Measurements from ENCODE around the gene EID3.
"Not testable (repeated sequence)": the region's sequence is repeated elsewhere in the genome, so short reads cannot be mapped to it uniquely, and the experiment has no call there.

The EID3 gene

DNA sequence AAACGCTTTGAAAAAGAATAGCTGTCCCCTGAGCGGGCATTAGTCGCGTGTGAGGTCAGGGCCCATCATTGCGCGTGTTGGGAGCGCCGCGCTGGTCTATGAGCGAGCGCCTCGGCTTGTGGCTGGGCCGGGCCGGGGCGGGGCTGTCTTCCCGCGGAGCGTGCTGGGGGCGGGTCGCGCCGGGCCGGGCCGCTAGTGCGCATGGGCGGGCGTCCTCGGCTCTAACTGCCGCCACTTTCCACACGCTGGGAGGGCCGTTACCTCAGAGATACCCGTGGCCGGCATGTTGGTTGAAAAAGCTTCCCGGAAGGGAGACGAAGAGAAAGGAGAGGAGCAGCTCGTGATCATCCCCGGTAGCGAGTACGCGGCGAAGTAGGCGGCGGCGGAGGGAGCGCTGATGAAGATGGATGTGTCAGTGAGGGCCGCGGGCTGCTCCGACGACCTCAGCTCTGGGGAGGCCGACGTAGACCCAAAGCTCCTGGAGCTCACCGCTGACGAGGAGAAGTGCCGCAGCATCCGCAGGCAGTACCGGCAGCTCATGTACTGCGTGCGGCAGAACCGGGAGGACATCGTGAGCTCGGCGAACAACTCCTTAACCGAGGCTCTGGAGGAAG lies at the start of gene EID3:
TSS of gene EID3 (plus strand) at position 202 of the 614 bp plus-strand sequence. CDS start at position 398, 196 bp downstream.
- peak; percentile 87 for DNase-seq

DNA sequence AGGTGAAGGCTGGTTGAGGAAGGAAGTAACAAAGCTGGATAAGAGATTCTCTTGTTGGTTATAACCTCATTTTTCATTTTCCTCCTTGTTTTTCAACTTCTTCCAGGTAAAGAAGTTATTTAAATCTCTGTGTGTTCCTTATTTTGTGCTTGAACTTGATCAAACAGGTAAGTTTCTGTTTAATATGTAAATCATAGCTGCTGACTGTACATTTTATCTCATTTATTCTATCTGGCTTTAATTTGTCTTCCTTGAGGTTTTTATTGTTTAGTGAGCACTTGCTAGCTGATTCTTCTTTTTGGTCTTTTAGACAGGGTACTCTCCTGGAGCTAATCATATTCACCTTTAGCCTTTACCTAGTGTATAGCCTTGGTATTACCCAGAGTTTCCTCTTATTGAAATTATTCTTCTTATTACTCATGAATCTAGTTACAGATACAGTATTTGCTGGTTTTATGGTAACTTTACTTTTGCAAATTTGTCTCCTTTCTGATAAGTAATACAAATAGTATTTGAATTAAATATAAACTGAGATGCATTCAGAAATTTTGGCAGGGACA lies 45.5 kb upstream of the EID3 start:
- DNase-seq, result no peak

DNA sequence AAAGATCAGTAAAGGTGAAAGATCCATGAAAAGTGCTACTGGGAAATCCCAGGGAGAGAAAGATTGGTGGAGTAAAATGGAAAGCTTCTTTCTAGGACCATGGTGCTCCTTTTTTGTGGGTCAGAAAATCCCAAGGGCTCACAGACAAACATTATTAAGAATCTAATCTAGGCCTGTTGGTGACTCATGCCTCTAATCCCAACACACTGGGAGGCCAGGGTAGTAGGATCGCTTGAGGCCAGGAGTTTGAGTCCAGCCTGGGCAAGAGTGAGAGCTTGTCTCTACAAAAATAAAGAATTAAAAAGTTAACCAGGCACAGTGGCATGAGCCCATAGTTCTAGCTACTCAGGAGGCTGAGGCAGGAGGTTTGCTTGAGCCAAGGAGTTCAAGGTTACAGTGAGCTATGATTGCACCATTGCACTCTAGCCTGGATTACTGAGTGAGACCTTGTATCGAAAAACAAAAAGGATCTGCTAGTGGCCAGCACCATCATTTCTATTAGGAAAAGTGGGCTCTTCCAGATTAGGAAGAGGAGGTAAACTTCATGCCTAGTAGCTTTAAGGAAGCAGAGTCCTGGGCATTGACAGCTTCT lies 45.0 kb upstream of the EID3 start:
- DNase-seq, result no peak

DNA sequence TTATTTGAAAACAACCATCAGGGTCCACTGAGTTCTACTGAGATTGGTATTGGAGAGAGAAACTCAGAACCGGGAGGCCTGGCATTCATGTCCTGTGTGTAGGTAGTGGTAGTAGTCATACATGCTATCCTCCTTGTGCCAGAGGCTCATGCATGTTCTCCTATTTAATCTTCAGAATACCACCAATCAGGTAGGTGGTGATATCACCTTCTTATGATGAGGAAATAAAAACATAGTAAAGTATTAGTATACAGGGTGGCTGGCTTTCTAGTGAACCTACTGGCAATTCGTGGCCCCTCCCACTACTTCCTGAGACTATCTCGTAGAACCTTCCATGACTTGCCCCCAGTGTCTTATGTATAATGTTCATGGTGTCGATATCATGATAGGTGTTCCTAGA lies 40.5 kb upstream of the EID3 start:
- DNase-seq, result no peak

DNA sequence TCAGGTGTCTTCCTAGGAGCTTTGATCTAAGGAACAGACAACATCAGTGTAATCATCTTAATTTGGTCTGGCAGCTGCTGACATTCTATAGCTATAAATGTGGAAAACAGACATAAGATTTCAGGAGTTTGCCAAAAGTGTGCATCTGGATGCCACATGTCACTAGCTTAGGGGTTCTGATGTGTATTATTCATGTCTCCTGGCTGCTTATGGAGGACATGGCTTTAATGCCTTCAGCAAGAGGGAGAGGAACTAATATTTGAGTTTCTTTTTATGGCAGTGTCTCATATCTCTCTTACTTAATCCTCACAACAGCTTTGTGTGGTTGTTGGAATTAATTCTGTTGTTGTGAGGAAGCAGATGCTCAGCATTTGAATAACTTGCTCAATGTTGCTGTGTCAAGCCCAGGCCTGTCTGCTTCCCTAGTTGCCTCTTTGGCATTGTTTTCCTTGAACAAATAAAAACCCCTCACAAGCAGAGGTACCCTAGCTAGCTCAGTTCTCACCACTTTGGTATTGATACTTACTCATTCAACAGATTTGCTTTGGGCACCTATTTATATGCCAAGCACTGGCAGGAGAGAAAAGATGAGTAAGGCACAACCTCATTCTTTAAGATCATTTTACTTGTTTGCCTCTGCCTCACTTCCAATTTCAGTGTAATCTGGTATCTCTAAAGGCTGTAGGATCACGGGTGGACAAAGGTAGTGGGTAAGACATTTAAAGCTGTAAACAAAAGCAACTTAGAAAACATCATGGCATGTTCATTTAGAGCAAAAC lies 39.8 kb upstream of the EID3 start:
- no peak for DNase-seq

DNA sequence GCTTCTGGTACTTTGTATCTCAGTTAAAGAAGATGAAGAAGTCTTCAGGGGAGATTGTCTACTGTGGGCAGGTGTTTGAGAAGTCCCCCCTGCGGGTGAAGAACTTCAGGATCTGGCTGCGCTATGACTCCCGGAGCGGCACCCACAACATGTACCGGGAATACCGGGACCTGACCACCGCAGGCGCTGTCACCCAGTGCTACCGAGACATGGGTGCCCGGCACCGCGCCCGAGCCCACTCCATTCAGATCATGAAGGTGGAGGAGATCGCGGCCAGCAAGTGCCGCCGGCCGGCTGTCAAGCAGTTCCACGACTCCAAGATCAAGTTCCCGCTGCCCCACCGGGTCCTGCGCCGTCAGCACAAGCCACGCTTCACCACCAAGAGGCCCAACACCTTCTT lies 38.1 kb upstream of the EID3 start:
- not testable (repeated sequence) for DNase-seq

DNA sequence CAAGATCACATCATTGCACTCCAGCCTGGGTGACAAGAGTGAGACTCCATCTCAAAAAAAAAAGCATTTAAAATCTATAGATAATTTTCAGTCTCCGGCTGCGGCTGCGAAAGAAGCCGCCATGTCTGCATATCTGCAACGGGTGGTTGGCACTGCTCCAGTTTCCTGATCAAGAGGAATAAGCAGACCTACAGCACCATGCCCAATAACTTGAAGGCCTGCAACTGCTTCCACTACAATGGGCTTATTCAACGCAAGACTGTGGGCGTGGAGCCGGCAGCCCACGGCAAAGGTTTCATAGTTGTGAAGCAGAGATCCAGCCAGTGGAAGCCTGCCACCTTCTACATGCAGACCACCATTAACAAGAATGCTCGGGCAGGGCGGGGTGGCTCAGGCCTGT lies 30.6 kb upstream of the EID3 start:
- no peak for DNase-seq

DNA sequence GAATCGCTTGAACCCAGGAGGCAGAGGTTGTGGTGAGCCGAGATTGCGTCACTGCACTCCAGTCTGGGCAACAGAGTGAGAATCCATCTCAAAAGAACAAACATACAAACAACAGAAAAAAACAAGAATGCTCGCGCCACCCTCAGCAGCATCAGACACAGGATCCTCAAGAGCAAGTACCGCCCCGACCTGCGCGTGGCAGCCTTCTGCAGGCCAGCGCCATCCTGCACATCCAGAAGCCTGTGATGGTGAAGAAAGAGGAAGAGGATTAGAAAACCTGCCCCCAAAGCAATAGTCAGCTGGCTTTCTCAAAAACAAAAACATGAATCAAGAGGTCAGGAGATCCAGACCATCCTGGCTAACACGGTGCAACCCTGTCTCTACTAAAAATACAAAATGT lies 30.0 kb upstream of the EID3 start:
- DNase-seq, result no peak

DNA sequence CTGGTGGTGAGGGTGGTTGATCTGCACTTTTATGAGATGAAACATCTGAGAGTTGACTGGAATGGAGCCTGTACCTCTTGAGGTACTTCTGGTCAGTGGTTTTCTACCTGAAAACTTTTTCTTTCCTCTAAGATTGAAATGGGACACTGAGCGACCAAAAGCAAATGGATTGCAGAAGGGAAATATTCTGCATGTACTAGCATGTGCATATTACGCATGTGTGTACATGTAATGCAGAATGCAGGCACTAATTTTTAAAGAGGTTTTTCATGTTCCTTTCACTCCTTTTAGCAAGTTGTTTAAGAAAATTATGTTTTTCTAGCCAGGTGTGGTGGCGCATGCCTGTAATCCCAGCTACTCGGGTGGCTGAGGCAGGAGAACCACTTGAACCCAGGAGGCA lies 28.7 kb upstream of the EID3 start:
- DNase-seq, result no peak

DNA sequence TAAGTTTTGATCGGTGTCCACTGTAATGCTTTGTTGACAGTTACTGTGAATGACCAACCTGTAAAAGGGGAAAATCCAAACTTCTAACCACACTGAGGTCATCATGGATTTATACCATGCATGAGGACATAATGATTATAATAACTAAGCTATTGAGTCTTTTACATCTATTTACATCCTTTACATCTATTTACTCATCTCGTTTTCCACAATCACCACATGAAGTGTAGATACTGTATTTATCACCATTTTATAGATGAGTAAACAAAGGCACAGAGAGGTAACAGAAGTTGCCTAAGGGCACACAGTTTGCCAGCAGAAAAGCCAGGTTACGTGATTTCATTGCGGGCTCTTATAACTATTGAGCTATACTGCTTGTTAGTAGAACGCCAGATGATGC lies 27.9 kb upstream of the EID3 start:
- no peak for DNase-seq

DNA sequence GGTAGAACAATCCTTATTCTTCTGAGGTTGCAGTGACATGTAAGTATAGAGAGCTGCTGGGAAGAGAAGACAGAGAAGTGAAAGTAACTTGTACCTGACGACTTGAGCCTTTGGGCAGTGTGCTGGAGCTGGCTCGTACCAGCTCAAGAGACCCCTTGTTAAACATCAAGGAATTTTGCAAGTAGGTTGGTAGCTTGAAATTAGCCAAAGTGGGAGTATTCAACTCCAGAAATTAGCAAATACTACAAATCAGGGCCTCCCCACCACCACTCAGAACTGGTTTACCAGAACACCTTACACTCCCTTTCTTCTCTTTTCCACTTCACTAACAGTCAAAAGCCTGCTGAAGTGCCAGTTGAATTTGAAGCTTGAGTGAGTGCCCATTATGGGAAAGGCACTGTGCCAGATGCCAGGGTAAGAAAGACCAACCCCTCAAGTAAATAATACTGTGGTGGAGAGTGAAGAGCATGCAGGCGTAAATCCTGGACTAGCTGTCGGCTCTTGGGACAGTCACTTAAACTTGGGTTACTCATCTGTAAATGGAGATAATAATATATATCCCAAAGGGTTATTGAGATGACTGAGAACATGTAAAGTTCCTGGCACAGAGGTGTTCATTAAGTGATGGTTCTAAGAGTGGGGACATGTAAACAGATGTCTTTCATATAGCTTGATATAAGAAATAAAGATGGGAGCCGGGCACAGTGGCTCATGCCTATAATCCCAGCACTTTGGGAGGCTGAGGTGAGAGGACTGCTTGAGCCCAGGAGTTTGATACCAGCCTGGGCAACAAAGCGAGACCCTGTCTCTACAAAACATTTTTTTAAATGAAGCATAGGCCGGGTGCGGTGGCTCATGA lies 27.0 kb upstream of the EID3 start:
- no peak for DNase-seq

DNA sequence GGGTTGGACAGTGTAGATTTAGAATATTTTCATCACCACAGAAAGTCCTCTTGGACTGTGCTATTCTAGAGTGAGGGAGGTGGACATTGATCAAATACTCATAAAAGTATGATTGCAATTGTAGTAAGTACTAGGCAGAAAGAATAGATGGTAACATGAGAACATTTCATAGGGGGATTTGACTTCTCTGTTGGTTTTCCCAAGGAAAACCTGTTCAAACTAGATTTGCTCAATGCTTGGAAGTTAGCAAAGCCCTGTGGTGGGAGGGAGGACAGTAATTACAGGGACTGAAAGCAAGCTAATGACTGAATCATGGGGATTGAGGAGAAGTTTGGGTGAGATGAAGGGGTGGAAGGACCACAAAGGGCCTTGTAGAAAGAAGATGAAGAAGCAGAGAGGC lies 24.4 kb upstream of the EID3 start:
- DNase-seq, result no peak

DNA sequence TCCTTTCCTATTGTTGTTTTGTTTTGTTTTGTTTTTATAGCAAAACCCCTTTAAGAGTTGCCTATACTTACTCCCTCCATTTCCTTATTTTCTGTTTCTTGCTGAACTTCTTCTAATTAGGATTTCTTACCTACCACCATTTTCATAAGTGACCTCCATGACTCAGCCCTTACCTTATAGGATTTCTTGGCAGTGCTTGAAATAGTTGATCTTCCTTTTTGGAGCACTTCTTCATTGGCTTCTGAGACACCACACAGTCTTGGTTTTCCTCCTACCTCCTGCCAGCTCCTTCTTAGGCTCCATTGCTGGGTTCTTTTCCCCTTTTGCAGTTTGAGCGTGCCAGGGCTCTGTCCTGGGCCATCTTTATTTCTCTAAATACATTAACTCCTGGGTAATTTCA lies 23.4 kb upstream of the EID3 start:
- DNase-seq, result no peak

DNA sequence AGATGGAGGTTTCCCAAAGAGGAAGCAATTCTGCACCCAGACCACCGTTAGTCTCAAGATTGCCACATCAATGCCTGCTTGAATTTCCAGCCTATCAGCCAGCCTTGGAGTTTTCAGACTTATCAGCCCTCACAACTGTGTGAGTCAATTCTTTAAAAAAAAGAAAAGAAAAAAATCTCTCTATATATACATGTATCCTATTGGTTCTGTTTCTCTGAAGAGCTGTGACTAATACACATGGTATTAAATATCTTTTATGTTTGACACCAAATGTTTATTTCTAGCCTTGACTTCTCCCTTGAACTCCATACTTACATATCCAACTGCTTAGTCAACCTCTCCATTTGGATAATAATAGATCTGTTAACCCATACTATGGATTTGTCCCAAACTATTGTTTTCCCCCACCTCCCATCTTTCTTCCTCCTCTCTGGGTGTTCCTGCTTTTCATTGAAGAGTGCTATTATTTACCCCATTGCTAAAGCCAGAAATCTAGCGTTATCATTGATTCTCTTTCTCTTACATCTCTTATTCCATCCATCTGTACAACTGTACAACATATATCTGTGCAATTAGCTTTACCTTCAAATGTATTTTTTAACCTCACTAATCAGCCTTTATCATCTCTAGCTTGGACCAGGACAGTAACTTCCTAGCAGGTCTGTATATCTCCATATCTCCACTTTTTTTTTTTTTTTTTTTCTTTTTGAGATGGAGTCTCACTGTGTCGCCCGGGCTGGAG lies 22.7 kb upstream of the EID3 start:
- no peak for DNase-seq

DNA sequence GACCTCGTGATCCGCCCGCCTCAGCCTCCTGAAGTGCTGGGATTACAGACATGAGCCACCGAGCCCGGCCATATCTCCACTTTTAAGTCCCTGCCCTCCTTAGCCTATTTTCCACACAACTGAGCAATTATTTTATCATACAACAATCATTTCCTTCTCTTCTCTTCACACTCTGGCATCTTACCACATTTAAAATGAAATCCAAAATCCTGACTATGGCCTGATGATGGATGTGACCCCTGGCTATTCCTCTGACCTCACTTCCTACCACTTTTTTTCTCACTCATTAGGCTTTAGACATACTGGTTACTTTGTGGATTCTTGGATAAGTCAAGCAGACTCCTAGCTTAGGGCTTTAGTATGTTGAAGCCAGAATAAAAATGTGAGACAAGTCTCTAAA lies 21.9 kb upstream of the EID3 start:
- no peak for DNase-seq

DNA sequence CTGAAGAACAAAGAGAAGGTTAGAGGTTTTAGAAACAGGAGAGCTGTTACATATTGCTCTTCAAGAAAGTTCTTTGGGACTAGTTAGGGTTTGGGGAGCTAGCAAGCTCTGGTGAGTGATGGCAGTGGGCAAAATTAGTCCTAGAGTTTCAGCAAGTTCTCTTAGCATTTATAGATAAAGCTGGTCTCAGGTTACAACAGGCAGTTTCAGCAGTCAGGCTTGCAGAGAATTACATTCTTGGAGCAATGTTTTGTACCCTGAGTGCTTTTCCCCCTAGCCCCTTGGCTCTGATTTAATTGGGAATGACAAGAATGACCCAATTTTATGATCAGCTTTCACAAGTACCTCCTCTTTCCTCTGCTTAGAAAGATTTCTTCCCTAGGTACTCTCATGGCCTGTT lies 21.4 kb upstream of the EID3 start:
- DNase-seq, result no peak

DNA sequence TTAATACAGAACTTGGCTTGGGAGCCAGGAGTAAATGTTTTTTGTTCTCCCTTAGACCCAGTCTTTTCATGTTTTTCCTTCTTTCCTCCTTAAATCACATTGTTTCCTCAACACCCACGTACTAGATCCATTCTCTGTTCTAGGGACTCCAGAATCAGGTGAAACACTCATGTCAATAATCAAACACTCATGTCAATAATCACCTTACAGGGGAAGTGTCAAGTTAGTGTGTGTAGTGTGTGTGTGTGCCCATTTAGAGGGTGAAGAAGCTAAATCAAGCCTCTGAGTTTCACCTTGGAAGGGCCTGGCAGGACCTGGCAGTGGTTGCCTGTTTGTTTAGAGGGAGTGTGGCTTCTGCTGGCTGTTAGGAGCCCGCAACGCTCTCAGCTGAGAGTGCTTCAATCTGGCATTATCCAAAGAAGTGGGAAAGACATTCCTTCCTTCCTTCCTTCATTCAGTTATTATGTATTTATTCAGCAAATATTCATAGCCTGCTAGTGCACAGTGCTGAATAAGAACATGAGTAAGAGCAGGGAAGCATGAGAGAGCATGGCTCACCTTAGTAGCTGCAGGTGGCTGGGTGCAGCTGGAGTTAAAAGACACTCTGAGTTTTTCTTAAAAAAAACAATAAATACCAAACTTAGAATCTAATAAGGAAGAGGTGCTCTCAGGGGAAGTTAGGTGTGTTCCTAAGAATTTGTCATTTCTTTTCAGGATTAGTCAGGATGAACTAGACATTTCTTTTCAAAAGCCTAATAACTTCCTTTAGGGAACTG lies 17.6 kb upstream of the EID3 start:
- no peak for DNase-seq

DNA sequence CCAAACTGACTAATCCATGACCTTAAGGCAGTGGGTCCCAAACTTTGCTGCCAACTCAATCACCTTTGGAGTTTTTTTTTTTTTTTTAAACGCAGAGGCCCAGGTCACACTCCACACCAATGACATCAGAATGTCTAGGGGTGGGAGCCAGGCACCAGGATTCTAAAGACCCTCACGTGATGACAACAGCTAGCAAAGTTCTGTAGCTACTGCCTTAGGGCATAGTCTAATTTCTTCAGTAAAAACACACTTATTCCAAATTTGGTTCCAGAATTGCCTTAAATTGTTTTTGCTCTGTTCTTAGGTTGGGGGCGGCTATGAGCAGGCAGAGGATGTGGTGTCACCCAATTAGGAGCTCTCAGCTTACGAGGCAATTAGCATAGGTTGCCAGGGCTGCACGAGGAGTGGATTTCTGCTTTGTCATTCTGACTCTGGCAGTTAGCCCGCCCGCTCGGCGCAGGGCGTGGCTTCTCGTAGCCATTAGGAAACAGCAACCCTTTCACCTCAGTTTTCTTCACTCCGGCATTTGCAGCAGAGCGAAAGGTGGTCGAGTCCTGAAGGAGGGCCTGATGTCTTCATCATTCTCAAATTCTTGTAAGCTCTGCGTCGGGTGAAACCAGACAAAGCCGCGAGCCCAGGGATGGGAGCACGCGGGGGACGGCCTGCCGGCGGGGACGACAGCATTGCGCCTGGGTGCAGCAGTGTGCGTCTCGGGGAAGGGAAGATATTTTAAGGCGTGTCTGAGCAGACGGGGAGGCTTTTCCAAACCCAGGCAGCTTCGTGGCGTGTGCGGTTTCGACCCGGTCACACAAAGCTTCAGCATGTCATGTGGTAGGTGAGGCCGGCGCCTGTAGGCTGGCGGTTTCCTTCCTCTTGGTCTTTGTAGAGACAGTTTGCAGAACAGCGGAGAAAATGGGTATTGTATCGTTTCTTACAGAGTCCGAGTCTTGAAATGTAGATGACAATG lies 16.7 kb upstream of the EID3 start:
- peak; percentile 81 for DNase-seq

DNA sequence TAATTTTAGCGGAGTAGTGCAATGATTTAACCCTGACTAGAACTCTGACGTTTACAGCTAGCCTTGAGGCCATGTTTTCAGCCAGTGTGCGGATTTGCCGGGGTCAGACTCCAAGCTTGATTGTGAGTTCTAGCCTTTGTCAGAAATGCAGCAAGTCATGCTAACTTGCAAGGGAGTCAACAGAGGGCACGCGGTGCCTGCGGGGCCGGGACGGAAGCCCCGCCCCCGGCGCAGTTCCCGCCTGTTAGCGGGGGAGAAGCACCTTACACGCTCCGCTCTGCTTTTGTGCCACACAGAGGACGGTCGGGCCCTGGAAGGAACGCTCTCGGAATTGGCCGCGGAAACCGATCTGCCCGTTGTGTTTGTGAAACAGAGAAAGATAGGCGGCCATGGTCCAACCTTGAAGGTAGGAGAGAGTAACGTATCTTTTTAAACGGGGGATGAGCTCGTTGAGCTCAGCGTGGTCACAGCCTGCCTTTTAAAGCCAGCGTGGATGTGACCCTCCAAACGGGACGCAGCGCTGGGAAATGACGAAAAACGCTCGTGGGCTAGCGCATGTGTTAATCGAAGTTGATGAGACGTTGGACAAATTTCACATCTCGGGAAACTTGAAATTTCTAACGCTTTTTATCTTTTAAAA lies 14.8 kb upstream of the EID3 start:
- DNase-seq, result peak; percentile 77

DNA sequence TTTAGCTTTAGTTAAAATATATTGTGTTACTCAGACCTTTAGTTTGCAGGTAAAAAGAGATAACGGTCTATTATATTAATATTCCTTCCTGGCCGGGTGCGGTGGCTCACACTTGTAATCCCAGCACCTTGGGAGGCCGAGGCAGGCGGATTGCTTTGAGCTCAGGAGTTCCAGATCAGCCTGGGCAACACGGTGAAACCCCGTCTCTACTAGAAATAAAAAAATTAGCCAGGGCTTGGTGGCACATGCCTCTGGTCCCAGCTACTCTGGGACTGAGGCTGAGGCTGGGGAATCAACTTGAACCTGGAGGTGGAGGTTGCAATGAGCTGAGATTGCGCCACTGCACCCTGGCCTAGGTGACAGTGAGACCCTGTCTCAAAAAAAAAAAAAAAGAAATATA lies 13.2 kb upstream of the EID3 start:
- no peak for DNase-seq
